Measurements from ENCODE around the gene CTNNBL1.

The CTNNBL1 gene

DNA sequence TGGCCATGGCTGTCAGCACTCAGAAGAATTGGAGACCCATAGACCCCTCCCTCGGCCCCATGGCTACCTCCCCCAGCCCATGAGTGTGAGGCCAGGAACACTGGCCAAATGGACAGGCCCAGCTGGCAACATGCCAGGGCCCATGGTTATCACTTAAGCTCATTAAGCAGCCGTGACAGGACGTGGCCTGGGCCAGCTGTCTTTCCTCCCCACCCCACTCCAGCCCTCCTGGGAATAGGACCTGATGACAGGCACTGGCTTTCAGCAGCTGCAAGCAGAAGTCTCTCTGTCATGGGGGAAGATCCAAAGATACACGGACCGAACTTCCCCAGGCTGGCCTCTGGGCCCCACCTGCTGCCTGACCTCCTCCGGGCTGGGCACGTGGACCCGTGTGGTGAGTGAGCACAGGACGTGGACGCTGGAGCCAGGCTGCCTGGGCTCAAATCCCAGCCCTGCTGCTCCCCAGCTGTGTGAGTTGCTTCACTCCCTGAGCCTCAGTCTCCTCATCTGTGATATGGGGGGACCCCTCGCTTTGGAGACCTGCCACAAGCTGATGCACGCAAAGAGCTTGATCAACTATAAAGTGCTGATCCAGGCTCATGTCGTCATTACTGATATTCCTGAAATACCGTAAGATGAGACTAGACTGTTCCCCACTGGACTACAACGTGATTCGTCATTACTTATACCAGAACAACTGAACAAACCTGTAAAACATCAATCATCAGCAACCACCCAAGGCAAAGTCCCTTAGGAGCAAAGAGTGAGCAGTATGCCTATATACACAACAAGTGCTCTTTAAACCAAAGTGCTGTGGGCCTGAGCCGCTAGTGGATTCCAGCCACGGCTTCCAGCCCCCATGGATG, 187.1 kb downstream of the CTNNBL1 start:
- DNase-seq (ENCODE audit: low spot score) = no peak

DNA sequence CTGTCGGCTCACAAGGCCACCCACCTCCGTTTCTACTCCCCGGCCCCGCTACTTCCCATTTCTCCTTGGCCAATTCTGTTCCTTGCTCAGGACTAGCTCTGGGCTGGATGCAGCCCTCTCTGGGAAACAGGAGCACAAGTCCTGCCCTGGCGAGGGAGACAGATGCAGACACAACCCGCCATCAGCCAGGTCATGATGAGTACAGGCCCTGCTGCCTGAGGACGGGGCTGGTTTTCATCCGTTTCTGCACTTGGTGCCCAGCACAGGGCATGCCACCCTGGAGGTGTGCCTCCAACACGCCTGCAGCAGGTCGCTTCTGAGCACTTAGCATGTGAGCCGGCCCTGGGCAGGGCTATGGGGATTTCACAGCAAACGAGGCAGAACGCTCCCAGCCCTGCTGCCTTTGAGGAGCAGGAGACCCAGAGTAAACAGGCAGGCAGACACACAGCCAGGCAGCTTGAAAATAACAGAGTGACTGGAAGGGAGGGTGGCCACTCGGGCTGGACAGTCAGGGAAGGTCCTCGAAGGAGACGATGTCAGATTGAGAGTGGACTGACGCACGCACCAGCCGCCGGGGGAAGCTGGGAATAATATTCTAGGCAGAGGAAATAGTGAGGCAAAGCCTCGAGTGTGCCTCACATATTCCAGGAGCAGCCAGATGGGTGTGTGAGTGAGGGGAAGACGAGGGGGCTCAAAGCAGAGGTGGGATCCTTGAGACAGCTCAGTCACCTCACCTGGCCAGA, 187.9 kb downstream of the CTNNBL1 start:
- no peak for DNase-seq (ENCODE audit: low spot score)

DNA sequence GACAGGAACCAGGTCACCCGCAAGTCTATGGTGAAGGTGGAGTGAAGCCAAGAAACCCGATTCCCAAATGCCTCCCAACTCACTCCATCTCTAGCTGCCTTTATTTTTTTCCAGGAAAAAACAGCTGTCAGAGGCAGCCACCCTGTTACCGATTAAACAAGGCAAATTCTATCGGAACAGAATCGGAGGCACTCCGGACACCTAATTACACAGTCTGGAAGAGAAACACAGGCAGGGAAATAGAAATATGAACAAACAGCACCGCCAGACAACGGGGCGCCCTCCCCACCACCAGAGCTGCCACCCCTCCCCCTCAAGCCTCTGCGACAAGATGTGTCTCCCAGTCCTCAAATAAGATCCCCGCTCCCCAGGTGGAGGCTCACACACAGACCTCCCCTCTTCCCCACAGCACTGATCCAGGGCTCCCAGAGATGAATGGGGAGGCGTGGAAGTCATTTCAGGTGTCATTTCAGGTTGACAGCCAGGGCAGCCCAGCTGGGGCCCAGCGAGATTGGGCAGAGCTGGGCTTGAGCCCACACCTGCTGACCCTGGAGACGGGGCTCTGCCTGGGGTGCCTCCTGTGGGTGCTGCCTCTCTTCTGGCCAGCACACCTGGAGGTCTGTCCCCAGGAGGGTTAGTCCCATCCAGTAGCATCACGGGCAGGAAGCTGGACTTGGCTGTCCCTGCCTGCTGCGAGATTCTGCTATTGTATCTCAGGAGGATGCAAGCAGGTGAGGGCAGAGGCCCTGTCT, 189.3 kb downstream of the CTNNBL1 start:
- no peak for DNase-seq (ENCODE audit: low spot score)

DNA sequence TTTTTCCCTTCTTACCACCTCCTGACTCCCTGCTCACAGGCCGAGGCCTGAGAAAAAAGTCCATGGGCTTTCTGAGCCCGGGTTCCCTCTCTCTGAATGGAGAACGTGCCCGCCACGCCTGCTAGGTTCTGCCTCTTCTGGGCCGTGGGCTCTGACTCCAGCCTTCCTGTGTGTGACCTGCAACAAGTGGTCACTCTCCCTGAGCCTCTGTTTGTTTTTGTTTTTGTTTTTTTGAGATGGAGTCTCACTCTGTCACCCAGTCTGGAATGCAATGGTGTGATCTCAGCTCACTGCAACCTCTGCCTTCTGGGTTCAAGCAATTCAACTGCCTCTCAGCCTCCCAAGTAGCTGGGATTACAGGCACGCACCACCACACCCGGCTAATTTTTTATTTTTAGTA, 191.2 kb downstream of the CTNNBL1 start:
- DNase-seq (ENCODE audit: low spot score) = no peak

DNA sequence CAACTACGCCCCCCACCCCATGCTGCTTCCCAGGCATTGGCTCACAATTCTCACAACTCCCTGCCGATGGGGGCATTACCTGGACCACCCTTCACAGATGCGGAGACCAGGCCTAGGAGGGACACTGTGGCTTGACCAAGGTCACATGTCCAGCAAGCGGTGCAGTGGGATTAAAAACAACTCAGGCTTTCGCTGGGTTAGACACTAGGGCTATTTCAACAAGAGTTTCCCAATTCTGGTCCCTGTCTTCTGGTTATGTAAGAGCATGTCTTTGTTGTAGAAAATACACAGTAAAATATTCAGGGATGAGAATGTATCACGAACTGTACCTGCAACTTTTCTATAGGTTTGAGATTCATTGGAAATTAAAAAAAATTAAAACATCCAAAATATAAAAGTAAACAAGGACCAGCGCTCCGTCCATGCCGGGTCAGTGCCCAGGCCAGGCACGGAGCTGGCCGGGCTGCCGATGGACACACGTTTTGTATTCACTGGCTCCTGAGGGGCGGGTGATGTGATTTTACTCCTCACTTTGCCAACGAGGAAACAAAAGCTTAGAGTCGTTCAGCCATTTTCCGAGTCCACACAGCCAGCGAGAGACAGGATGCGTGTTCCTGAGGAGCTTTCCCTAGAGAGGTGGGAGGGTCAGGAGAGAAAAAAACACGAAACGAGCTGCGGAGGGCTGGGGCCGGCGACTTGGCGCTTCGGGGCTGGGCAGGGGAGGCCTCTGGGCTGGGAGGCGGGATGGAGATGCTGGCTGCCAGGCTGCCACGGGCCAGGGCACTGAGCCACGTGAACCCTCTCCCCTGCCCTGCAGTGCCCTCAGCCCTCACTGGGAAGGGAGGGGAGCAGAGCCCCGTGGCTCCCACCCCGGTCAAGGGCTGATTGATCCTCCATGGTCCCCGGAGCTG, 192.0 kb downstream of the CTNNBL1 start:
- no peak for DNase-seq (ENCODE audit: low spot score)

DNA sequence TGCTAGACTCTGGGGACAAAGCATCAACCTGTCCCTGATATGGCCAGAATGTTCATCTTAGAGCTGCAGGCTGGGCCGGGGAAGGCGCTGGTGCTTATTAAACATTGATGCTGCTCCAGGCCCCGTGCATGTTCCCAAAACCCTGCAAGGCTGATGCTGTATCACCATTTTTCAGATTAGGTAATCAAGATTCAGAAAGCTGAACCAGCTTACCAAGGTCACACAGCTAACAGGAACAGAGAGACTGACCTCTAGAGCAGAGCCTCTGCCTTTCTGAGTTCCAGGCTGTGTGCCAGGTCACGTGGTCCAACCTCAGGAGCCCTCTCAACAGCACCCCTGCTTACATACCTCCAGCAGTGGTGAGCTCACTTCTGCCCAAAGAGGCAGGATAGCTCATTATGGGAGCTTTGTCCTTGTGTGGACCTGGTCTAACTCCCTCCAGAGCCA, 193.0 kb downstream of the CTNNBL1 start:
- peak; percentile 10 for DNase-seq (ENCODE audit: low spot score)

DNA sequence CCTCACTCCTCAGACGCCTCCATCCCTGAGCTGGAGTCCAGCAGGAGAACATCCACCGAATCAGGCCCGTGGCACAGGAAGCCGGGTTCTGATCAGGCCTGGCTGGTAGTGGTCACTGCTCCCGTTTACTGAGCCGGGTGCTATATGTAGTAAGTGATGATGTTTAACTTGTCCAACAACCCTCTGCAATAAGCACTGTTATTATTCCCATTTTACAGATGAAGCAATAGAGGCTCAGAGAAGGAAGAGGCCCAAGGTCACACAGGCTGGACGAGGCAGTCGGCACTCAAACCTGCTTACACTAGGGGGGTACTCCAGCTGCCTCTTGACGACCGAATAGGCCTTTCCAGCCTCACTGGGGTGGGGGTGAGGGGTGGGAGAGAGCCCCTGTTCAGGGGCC, 194.8 kb downstream of the CTNNBL1 start:
- DNase-seq (ENCODE audit: low spot score) = no peak

DNA sequence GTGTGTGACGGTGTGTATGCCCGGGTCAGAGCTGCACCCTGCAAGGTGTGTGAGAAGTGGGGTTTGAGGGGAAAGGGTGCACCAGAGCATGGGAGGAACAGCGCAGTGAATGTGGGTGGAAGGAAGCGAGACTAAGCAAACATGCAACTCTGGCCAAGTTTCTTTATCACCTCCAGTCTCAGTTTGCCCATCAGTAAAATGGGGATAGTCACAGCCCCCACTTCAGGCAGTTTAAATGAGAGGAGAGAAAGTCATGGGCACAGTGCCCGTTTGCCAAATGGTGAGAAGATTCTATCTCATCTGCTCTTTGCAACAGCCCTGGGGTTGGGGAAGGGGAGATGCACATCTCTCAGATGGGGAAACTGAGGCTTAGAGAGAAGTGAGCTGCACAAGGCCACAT, 196.3 kb downstream of the CTNNBL1 start:
- DNase-seq (ENCODE audit: low spot score) = no peak

DNA sequence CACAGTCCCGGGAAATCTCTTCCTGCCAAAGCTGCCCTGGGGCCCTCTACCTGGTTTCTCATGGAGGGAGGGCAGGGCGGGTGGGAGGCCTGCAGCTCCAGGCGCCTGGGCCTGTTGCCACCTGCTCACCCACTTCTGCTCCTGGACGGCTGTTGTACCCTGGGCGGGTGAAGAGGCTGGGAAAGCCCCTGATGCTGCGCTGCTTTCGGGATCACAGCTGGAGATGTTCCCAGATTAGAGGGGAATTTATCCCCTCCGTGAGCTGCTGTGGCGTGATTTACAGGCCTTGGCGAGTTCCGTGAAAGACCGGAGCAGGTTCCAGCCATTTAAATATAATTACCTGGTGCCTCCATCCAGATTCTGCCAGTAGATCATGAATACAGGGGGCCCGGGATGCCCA, 196.8 kb downstream of the CTNNBL1 start:
- no peak for DNase-seq (ENCODE audit: low spot score)

DNA sequence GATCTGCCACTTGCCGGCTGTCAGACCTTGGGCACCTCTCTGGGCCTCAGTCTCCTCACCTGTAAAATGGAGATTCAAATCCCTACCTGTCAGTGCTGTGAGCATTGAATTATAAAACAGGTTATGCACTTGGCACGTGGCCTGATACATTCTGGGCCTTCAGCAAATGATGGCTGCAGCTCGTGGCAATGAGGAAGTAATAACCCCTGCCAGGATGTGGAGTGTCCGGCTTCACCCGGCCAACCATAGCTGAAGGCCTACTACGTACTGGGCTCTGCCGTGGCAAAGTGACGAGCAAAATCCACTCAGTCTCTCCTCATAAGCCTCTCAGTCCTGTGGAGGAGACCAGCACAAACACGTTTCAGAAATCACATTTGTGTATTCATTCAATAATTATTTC, 198.2 kb downstream of the CTNNBL1 start:
- no peak for DNase-seq (ENCODE audit: low spot score)

DNA sequence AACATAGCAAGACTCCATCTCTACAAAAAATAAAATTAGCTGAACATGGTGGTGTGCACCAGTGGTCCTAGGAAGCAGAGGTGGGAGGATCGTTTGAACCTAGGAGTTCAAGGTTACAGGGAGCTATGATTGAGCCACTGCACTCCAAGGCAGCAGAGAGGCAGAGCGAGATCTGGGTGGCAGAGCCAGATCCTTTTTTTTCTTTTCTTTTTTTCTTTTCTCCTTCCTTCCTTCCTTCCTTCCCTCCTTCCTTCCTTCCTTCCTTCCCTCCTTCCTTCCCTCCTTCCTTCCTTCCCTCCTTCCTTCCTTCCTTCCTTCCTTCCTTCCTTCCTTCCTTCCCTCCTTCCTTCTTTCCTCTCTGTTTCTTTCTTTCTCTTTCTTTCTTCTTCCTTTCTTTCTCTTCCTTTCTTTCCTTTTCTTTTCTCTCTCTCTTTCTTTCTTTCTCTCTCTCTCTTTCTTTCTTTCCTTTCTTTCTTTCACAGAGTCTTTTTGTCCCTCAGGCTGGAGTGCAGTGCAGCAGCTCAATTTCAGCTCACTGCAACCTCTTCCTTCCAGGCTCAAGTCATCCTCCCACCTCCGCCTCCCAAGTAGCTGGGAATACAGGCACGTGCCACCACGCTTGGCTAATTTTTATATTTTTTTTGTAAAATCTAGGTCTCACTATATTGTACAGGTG, 199.9 kb downstream of the CTNNBL1 start:
- no peak for DNase-seq (ENCODE audit: low spot score)

DNA sequence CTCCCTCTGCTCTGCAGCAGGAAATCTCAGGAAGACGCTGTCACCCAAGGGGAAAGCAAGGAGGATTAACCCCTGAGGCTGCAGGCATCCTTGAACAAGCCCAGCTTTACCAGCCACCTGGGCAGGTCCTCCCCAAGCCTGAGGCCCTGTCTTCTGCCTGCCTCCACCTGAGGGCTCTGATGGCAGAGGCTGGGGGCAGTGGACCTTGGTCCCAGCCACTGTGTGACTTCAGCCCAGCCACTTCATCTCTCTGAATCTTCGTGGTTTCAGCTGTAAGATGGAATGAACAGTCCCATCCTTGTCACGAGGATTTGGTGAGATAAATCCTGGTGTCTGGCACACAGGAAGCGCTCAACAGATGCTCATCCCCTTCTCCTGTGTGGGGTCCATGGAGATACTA, 200.6 kb downstream of the CTNNBL1 start:
- DNase-seq (ENCODE audit: low spot score) = no peak

DNA sequence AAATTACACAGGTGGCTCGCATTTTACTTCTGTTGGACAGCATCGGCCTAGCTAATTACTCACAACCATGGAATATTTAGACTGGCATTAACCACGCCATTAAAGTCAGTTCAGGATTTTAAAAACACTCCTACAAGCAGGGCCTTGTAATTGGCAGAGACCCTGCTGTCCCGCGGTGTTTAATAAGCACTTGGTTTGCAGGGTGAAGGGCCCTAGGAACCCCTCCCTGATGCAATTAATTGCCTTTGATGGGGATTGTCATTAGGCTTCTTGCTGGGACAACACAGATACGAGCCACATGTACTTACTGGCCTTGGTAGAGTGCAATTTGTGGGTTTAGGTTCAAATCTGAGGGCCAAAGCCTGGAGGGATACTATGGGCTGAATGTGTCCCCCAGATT, 201.3 kb downstream of the CTNNBL1 start:
- DNase-seq (ENCODE audit: low spot score) = no peak

DNA sequence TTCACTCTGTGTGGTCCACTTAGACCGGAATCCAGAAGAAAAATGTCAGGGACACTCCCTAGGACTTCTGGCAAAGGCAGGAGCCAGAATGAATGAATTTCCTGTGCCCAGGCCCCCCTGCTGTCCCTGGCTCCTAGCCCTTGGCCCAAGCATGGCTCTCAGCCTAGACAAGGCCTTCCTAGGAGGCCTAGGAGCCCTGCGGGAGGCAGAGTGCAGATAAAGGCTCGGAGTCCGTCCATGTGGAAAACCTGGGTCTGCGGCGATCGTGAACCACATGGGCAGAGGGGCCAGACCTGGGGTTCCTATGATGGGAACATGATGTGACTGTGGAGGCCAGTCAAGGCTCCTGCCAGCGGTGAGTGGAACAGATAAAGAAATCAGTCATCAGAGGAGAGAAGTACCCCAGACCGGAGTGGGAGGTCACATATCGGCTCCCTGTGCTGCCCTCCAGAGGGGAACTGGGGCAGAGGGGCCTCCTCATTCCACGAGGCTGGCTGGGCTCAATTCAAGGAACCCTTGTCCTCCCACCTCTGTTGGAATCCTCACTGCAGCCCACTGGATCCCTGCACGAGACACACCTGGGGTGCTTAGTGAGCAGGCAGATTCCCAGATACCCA, 203.2 kb downstream of the CTNNBL1 start:
- DNase-seq (ENCODE audit: low spot score) = no peak

DNA sequence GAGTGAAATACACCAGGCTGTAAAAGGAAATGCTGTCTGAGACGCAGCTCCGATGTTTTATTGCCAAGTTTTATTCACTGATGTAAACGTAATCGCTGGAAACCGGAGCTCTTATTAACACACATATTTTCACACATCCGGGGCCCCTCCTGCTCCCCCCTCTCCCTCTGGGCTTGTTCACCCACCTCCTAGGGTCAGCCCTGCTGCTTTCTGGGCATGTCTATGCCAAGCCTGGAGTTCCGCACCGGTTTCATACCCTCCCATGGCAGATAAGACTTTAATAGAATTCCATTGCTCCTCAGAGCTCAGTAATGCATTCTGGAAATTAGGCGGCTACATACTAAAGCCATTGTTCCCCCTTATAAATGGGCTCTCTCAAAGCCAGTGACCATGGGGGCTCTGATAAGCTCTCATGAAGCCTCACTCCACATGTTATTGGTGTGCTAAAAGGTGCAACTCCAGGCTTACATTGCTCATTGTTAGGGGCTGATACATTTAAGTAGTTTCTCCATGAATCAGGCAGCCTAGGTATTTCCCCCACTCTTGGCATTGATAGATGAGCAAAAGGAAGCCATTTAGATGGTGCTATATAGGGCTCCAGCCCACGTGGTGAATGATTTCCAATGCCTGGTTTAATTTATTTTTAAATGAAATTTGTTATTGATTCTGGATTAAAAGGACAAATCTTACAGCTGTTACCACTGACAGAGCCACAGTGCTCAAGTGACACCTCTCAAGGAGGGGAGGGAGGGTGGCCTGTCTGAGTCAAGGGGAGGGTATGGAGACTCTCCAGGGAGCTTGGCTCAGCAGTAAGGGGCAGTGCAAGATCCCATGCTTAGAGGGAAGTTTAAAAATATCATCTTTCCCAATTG, 204.6 kb downstream of the CTNNBL1 start:
- DNase-seq (ENCODE audit: low spot score) = no peak

DNA sequence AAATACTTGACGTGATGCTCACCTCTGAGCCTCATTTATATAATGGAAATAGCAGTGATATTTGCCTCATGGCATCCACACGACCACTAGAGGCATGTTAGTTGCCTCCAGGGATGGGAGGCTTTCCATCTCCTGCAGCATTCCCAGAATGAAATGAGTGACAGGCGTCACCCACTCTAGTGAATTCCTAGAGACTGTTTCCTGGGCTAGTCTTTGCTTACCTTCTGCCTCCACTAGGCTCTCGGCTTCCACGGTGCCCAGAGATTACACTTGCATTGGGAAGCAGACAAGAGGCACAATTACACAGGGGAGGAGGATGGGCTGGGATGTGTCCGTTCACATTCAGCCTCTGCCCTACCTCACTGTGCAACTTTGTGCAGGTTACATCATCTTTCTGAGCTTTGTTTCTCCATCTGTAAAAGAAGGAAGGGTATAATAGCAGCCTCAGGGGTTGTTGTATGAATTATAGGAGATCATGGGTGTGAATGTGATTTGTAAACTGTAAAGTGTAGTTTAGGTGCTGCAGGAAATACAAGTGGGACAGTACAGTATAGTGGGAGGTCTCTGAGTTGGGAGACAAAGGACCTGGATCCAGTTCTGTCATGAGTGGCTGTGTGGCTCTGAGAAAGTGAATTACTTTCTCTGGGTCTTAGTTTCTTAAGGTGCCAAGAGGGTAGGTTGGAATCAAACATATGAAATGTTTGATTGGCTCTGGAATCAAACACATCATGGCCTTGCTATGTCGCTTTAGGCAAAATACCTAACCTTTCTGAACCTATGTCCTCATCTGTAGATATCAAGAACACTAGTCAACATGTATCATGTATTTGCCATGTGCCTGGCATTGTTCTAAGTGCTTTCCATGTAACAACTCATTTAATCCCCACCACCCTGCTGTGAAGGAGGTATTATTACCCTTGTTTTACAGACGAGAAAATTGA, 205.5 kb downstream of the CTNNBL1 start:
- no peak for DNase-seq (ENCODE audit: low spot score)

DNA sequence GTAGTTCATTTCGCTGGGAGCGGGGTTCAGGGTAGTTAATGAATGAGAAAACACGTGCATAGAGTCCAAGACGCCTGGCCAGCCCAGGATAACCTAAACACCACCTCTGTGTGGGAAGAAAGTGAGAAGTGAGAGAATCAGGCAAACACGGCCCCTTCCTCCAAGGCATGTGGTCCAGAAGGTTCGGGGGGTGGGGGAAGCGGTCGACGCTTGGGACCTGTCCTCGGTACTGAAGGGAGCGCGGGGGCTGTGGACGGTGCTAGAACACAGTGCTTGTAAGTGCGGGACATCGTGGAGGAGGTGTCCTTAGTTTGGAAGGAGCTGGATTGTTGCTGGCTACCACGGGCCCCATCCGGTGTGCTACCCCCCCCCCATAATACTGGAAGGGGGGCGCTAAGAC, 207.4 kb downstream of the CTNNBL1 start:
- no peak for DNase-seq (ENCODE audit: low spot score)

Measured in LoVo (cell line).